GM23338 (cell line): Measurements from ENCODE around the gene KRTAP1-3. TPM values are rescaled to one million over a fixed set of nuclear protein-coding genes. Genes with fewer than 3 reads are reported as not detected.
"Not testable (repeated sequence)": the region's sequence is repeated elsewhere in the genome, so short reads cannot be mapped to it uniquely, and the experiment has no call there.

ENCODE experiments used
- ATAC-seq: fragments of 200-7000 bp; cut with Tn5 transposase; 3 replicates; pipeline ENCODE4 v1.9.1; 2020
- DNase-seq: peaks from one replicate; pipeline ENCODE4 v3.0.0-alpha.2; 2015; ENCODE audit warnings: low spot score
- H2AFZ ChIP-seq: fragments of 200-600 bp; sonication (generic); 2 replicates; pipeline ENCODE4 v1.8.0; 2016; ENCODE audit warnings: antibody characterized with exemption, mild to moderate bottlenecking, moderate library complexity
- H3F3A ChIP-seq: fragments of 200-600 bp; sonication (generic); replicated peaks from 2 replicates; pipeline ENCODE4 v1.8.0; 2017; ENCODE audit warnings: antibody characterized with exemption, mixed run types, low read depth
- H3K27ac ChIP-seq: fragments of 200-600 bp; sonication (generic); 2 replicates; pipeline ENCODE4 v1.6.1; 2016; ENCODE audit warnings: low read depth
- H3K27me3 ChIP-seq: fragments of 200-600 bp; sonication (generic); 2 replicates; pipeline ENCODE4 v1.8.0; 2016; ENCODE audit warnings: mild to moderate bottlenecking, mixed run types, moderate library complexity; ENCODE audit not compliant: insufficient read depth
- H3K36me3 ChIP-seq: fragments of 200-600 bp; sonication (generic); 2 replicates; pipeline ENCODE4 v1.8.0; 2016; ENCODE audit warnings: mild to moderate bottlenecking; ENCODE audit not compliant: insufficient read depth
- H3K4me1 ChIP-seq: fragments of 200-600 bp; sonication (generic); 2 replicates; pipeline ENCODE4 v1.8.0; 2016; ENCODE audit warnings: mild to moderate bottlenecking, moderate library complexity; ENCODE audit not compliant: insufficient read depth
- H3K4me2 ChIP-seq: fragments of 200-600 bp; sonication (generic); 2 replicates; pipeline ENCODE4 v1.7.1; 2017; ENCODE audit warnings: mixed run types
- H3K4me3 ChIP-seq: fragments of 200-600 bp; sonication (generic); 2 replicates; pipeline ENCODE4 v1.6.1; 2016; ENCODE audit warnings: mixed run types
- H3K79me2 ChIP-seq: fragments of 200-600 bp; sonication (generic); replicated peaks from 2 replicates; pipeline ENCODE4 v1.8.0; 2017; ENCODE audit warnings: mild to moderate bottlenecking; ENCODE audit not compliant: insufficient read depth
- H3K9me2 ChIP-seq: fragments of 200-600 bp; sonication (generic); 2 replicates; pipeline ENCODE4 v1.8.0; 2017; ENCODE audit not compliant: insufficient read depth
- H4K20me1 ChIP-seq: fragments of 200-600 bp; sonication (generic); replicated peaks from 2 replicates; pipeline ENCODE4 v1.8.0; 2017; ENCODE audit warnings: mild to moderate bottlenecking; ENCODE audit not compliant: insufficient read depth
- H3K27ac Mint-ChIP-seq: 2 replicates; pipeline ENCODE4 v1.8.0; 2020; ENCODE audit warnings: inconsistent platforms, mild to moderate bottlenecking, moderate library complexity, mixed read lengths
- H3K27me3 Mint-ChIP-seq: 3 replicates; pipeline ENCODE4 v1.8.0; 2022; ENCODE audit warnings: low read depth, mild to moderate bottlenecking, moderate library complexity, mixed read lengths, inconsistent platforms; ENCODE audit not compliant: insufficient read depth, poor library complexity
- H3K36me3 Mint-ChIP-seq: 3 replicates; pipeline ENCODE4 v1.8.0; 2021; ENCODE audit warnings: low read depth, mild to moderate bottlenecking, inconsistent platforms, moderate library complexity, mixed read lengths
- H3K4me1 Mint-ChIP-seq: 3 replicates; pipeline ENCODE4 v1.8.0; 2020; ENCODE audit warnings: mild to moderate bottlenecking, inconsistent platforms, mixed read lengths
- H3K4me3 Mint-ChIP-seq: 3 replicates; pipeline ENCODE4 v1.8.0; 2021; ENCODE audit warnings: moderate library complexity, mild to moderate bottlenecking, inconsistent platforms, mixed read lengths
- H3K9me3 Mint-ChIP-seq: 3 replicates; pipeline ENCODE4 v1.8.0; 2020; ENCODE audit warnings: moderate library complexity, mild to moderate bottlenecking, inconsistent platforms, mixed read lengths
- EZH2phosphoT487 ChIP-seq: fragments of 200-600 bp; sonication (generic); IDR thresholded peaks from one replicate; pipeline ENCODE4 v1.8.1; 2018; ENCODE audit warnings: antibody characterized with exemption; ENCODE audit not compliant: unreplicated experiment
- JUNB ChIP-seq: IDR thresholded peaks from one replicate; pipeline ENCODE4 v1.6.1; 2016; ENCODE audit warnings: antibody characterized with exemption; ENCODE audit not compliant: unreplicated experiment
- NANOG ChIP-seq: IDR thresholded peaks from 2 replicates; pipeline ENCODE4 v1.6.1; 2016; ENCODE audit warnings: antibody characterized with exemption, borderline replicate concordance
- POLR2AphosphoS5 ChIP-seq: IDR thresholded peaks from 2 replicates; pipeline ENCODE4 v1.6.1; 2016; ENCODE audit warnings: antibody characterized with exemption, low read depth
- ZNF114 ChIP-seq: fragments of 250-450 bp; sonication (Bioruptor Pico); IDR thresholded peaks from 2 replicates; pipeline ENCODE4 v1.5.0; 2020; ENCODE audit warnings: mild to moderate bottlenecking, moderate library complexity
- ZNF331 ChIP-seq: fragments of 250-450 bp; sonication (Bioruptor Pico); IDR thresholded peaks from 2 replicates; pipeline ENCODE4 v1.5.0; 2020; ENCODE audit warnings: low read depth, mild to moderate bottlenecking, moderate library complexity
- polyA plus RNA-seq: library from polyadenylated mRNA; unstranded; fragments of >200 nt; fragmentation: Nextera tagmentation; extraction: Ambion mirVana; gene quantifications from 2 replicates; pipeline ENCODE4 v1.2.1, GENCODE V29; 2016
- total RNA-seq: library from RNA; depleted of rRNA; stranded (reverse); fragments of >200 nt; shearing (Covaris generic); gene quantifications from 2 replicates; pipeline ENCODE4 v1.2.3, GENCODE V29; 2014
- TF ChIP-seq, protein P1 (sequence below): IDR thresholded peaks from 2 replicates; pipeline ENCODE4 v1.6.1; 2016; ENCODE audit warnings: antibody characterized with exemption
- TF ChIP-seq, protein P2 (sequence below): fragments of 250-450 bp; sonication (Bioruptor Pico); IDR thresholded peaks from 2 replicates; pipeline ENCODE4 v1.5.0; 2020; ENCODE audit warnings: mild to moderate bottlenecking, moderate library complexity
- TF ChIP-seq, protein P3 (sequence below): IDR thresholded peaks from one replicate; pipeline ENCODE4 v1.6.1; 2018; ENCODE audit warnings: antibody characterized with exemption; ENCODE audit not compliant: unreplicated experiment
- TF ChIP-seq, protein P4 (sequence below), 2 experiments: fragments of 200-600 bp in 1 of 2; sonication (generic) in 1 of 2; conservative IDR thresholded peaks; 2 replicates each; pipeline versions ENCODE4 v1.5.1 to v1.6.1; 2016 to 2017; ENCODE audit warnings: antibody characterized with exemption in 2 of 2, low read depth in 2 of 2, mild to moderate bottlenecking in 2 of 2, moderate library complexity in 1 of 2

Gene KRTAP1-3
- total and polyA plus RNA-seq, 2 experiments from 2014 or later: not detected

DNA sequence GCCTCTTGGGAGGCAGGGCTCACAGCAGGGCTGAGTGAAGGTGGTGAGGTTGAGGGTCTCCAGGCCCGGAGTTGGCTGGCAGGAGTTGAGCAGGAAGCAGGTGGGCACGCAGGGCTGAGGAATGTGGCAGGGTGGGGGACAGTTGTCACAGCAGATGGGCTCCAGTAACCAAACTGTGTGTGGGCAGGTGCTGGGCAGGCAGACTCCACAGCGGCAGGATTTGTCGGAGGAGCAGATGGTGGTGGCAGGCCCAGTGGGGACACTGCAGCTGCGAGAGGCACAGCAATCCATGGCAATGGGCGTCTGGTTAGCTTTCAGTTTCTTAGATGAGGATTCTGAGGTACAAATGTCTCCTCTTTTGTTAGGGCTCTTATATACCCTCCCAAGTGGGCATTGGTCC lies 35.1 kb downstream of the KRTAP1-3 start, which contains the start of gene KRTAP3-2:
KRTAP3-2 (minus strand) TSS at position 344 of the 400 bp plus-strand sequence; CDS start at position 291, 53 bp downstream.
- not testable (repeated sequence) for DNase-seq, H3K27ac ChIP-seq, H3K4me2 ChIP-seq, H3K79me2 ChIP-seq, H3K9me2 ChIP-seq, H3F3A ChIP-seq, H2AFZ ChIP-seq, H4K20me1 ChIP-seq, H3K27ac Mint-ChIP-seq, H3K4me1 ChIP-seq, H3K36me3 ChIP-seq, H3K4me1 Mint-ChIP-seq, H3K9me3 Mint-ChIP-seq, ATAC-seq, H3K27me3 Mint-ChIP-seq, H3K27me3 ChIP-seq, H3K4me3 Mint-ChIP-seq, H3K36me3 Mint-ChIP-seq, H3K4me3 ChIP-seq

DNA sequence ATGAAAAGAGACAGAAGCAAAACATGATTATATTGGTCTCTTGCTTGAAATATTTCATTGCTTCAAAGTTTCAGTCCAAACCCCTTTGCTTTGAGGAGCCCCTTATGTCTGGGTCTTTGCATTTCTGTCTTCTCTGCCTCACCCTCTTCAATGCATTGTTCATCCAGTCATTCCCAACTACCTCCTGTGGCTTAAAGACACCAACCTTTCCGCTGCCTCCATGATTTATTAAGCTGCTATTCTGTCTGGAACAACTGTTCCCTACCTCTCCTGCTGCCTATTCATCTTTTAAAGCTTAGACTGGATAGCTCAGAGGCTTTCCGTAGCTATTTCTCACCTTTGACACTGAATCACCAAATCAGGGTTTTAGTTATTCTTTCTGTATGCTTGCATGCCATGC lies 37.3 kb downstream of the KRTAP1-3 start:
- Mint-ChIP-seq H3K27ac (no peak overlapping the region), H3K4me1 (peaks cover 4% of the 10 kb centered on the region; the same call in 2 of the 3 replicates), H3K9me3 (no peaks in the 10 kb centered on the region), H3K36me3 (no peaks in the 10 kb centered on the region), H3K4me3 (no peak overlapping the region), H3K27me3 (no peaks in the 10 kb centered on the region)
- no peak overlapping the region for H3K4me2 ChIP-seq
- no peak for ATAC-seq
- H3F3A ChIP-seq: no peaks in the 10 kb centered on the region
- no peaks in the 10 kb centered on the region for H4K20me1 ChIP-seq
- no peak for DNase-seq
- H3K9me2 ChIP-seq: 0 out of 2 replicates have a peak, but pooled peaks cover 3% of the 10 kb centered on the region
- no peaks in the 10 kb centered on the region for H3K4me1 ChIP-seq
- no peaks in the 10 kb centered on the region for H3K27me3 ChIP-seq
- no peaks in the 10 kb centered on the region for H3K36me3 ChIP-seq
- no peak overlapping the region for H3K4me3 ChIP-seq
- H2AFZ ChIP-seq: no peak overlapping the region
- no peaks in the 10 kb centered on the region for H3K79me2 ChIP-seq
- H3K27ac ChIP-seq: no peak overlapping the region
- TF ChIP-seq, protein P1, sequence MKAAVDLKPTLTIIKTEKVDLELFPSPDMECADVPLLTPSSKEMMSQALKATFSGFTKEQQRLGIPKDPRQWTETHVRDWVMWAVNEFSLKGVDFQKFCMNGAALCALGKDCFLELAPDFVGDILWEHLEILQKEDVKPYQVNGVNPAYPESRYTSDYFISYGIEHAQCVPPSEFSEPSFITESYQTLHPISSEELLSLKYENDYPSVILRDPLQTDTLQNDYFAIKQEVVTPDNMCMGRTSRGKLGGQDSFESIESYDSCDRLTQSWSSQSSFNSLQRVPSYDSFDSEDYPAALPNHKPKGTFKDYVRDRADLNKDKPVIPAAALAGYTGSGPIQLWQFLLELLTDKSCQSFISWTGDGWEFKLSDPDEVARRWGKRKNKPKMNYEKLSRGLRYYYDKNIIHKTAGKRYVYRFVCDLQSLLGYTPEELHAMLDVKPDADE: no peak
- TF ChIP-seq ZNF331: no peak
- TF ChIP-seq, protein P2, sequence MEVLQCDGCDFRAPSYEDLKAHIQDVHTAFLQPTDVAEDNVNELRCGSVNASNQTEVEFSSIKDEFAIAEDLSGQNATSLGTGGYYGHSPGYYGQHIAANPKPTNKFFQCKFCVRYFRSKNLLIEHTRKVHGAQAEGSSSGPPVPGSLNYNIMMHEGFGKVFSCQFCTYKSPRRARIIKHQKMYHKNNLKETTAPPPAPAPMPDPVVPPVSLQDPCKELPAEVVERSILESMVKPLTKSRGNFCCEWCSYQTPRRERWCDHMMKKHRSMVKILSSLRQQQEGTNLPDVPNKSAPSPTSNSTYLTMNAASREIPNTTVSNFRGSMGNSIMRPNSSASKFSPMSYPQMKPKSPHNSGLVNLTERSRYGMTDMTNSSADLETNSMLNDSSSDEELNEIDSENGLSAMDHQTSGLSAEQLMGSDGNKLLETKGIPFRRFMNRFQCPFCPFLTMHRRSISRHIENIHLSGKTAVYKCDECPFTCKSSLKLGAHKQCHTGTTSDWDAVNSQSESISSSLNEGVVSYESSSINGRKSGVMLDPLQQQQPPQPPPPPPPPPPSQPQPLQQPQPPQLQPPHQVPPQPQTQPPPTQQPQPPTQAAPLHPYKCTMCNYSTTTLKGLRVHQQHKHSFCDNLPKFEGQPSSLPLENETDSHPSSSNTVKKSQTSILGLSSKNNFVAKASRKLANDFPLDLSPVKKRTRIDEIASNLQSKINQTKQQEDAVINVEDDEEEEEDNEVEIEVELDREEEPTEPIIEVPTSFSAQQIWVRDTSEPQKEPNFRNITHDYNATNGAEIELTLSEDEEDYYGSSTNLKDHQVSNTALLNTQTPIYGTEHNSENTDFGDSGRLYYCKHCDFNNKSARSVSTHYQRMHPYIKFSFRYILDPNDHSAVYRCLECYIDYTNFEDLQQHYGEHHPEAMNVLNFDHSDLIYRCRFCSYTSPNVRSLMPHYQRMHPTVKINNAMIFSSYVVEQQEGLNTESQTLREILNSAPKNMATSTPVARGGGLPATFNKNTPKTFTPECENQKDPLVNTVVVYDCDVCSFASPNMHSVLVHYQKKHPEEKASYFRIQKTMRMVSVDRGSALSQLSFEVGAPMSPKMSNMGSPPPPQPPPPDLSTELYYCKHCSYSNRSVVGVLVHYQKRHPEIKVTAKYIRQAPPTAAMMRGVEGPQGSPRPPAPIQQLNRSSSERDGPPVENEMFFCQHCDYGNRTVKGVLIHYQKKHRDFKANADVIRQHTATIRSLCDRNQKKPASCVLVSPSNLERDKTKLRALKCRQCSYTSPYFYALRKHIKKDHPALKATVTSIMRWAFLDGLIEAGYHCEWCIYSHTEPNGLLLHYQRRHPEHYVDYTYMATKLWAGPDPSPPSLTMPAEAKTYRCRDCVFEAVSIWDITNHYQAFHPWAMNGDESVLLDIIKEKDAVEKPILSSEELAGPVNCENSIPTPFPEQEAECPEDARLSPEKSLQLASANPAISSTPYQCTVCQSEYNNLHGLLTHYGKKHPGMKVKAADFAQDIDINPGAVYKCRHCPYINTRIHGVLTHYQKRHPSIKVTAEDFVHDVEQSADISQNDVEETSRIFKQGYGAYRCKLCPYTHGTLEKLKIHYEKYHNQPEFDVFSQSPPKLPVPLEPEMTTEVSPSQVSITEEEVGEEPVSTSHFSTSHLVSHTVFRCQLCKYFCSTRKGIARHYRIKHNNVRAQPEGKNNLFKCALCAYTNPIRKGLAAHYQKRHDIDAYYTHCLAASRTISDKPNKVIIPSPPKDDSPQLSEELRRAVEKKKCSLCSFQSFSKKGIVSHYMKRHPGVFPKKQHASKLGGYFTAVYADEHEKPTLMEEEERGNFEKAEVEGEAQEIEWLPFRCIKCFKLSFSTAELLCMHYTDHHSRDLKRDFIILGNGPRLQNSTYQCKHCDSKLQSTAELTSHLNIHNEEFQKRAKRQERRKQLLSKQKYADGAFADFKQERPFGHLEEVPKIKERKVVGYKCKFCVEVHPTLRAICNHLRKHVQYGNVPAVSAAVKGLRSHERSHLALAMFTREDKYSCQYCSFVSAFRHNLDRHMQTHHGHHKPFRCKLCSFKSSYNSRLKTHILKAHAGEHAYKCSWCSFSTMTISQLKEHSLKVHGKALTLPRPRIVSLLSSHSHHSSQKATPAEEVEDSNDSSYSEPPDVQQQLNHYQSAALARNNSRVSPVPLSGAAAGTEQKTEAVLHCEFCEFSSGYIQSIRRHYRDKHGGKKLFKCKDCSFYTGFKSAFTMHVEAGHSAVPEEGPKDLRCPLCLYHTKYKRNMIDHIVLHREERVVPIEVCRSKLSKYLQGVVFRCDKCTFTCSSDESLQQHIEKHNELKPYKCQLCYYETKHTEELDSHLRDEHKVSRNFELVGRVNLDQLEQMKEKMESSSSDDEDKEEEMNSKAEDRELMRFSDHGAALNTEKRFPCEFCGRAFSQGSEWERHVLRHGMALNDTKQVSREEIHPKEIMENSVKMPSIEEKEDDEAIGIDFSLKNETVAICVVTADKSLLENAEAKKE (CRISPR knock-in tag): no peak
- TF ChIP-seq, protein P3, sequence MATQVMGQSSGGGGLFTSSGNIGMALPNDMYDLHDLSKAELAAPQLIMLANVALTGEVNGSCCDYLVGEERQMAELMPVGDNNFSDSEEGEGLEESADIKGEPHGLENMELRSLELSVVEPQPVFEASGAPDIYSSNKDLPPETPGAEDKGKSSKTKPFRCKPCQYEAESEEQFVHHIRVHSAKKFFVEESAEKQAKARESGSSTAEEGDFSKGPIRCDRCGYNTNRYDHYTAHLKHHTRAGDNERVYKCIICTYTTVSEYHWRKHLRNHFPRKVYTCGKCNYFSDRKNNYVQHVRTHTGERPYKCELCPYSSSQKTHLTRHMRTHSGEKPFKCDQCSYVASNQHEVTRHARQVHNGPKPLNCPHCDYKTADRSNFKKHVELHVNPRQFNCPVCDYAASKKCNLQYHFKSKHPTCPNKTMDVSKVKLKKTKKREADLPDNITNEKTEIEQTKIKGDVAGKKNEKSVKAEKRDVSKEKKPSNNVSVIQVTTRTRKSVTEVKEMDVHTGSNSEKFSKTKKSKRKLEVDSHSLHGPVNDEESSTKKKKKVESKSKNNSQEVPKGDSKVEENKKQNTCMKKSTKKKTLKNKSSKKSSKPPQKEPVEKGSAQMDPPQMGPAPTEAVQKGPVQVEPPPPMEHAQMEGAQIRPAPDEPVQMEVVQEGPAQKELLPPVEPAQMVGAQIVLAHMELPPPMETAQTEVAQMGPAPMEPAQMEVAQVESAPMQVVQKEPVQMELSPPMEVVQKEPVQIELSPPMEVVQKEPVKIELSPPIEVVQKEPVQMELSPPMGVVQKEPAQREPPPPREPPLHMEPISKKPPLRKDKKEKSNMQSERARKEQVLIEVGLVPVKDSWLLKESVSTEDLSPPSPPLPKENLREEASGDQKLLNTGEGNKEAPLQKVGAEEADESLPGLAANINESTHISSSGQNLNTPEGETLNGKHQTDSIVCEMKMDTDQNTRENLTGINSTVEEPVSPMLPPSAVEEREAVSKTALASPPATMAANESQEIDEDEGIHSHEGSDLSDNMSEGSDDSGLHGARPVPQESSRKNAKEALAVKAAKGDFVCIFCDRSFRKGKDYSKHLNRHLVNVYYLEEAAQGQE: no peak
- no peak for TF ChIP-seq JUNB
- TF ChIP-seq, protein P4, sequence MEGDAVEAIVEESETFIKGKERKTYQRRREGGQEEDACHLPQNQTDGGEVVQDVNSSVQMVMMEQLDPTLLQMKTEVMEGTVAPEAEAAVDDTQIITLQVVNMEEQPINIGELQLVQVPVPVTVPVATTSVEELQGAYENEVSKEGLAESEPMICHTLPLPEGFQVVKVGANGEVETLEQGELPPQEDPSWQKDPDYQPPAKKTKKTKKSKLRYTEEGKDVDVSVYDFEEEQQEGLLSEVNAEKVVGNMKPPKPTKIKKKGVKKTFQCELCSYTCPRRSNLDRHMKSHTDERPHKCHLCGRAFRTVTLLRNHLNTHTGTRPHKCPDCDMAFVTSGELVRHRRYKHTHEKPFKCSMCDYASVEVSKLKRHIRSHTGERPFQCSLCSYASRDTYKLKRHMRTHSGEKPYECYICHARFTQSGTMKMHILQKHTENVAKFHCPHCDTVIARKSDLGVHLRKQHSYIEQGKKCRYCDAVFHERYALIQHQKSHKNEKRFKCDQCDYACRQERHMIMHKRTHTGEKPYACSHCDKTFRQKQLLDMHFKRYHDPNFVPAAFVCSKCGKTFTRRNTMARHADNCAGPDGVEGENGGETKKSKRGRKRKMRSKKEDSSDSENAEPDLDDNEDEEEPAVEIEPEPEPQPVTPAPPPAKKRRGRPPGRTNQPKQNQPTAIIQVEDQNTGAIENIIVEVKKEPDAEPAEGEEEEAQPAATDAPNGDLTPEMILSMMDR (conservative IDR thresholded peaks at IDR 0.05; ENCODE audit: low read depth in 2 of 2): no peak
- TF ChIP-seq POLR2AphosphoS5: no peak
- no peak for TF ChIP-seq NANOG
- TF ChIP-seq EZH2phosphoT487: no peak
- TF ChIP-seq ZNF114 (CRISPR knock-in tag): no peak
